Ishikawa (cell line): Measurements from ENCODE around the gene OPCML.

Experiments used
- CEBPB ChIP-seq: IDR thresholded peaks from 2 replicates; pipeline ENCODE4 v1.6.1; 2012
- CREB1 ChIP-seq: IDR thresholded peaks from 2 replicates; pipeline ENCODE4 v1.6.1; 2012; ENCODE audit warnings: low read depth
- EGR1 ChIP-seq: IDR thresholded peaks from 2 replicates; pipeline ENCODE4 v1.6.1; 2012
- EP300 ChIP-seq: IDR thresholded peaks from 2 replicates; pipeline ENCODE4 v1.6.1; 2012; ENCODE audit warnings: borderline replicate concordance
- FOXM1 ChIP-seq: IDR thresholded peaks from 2 replicates; pipeline ENCODE4 v1.6.1; 2012; ENCODE audit warnings: low read depth, borderline replicate concordance
- MAX ChIP-seq: IDR thresholded peaks from 2 replicates; pipeline ENCODE4 v1.6.1; 2012
- NFIC ChIP-seq: IDR thresholded peaks from 2 replicates; pipeline ENCODE4 v1.6.1; 2012
- RAD21 ChIP-seq: IDR thresholded peaks from 2 replicates; pipeline ENCODE4 v1.6.1; 2012; ENCODE audit warnings: low read depth
- REST ChIP-seq: IDR thresholded peaks from 2 replicates; pipeline ENCODE4 v1.6.1; 2012; ENCODE audit warnings: low read depth, mild to moderate bottlenecking
- TAF1 ChIP-seq: IDR thresholded peaks from 2 replicates; pipeline ENCODE4 v1.6.1; 2012; ENCODE audit warnings: low read depth, mild to moderate bottlenecking
- TCF12 ChIP-seq: IDR thresholded peaks from 2 replicates; pipeline ENCODE4 v1.6.1; 2012; ENCODE audit warnings: low read depth
- TEAD4 ChIP-seq: IDR thresholded peaks from 2 replicates; pipeline ENCODE4 v1.6.1; 2012
- USF1 ChIP-seq: IDR thresholded peaks from 2 replicates; pipeline ENCODE4 v1.6.1; 2012
- YY1 ChIP-seq: IDR thresholded peaks from 2 replicates; pipeline ENCODE4 v1.6.1; 2012; ENCODE audit warnings: low read depth
- ZBTB7A ChIP-seq: IDR thresholded peaks from 2 replicates; pipeline ENCODE4 v1.6.1; 2012; ENCODE audit warnings: low read depth

Gene OPCML

GRCh38 chr11:133249065-133249464 lies 283.2 kb downstream of the OPCML start:
- TF ChIP-seq ZBTB7A: no peak
- no peak for TF ChIP-seq TEAD4
- no peak for TF ChIP-seq TAF1
- no peak for TF ChIP-seq EGR1
- no peak for TF ChIP-seq MAX
- no peak for TF ChIP-seq REST
- no peak for TF ChIP-seq RAD21
- no peak for TF ChIP-seq CEBPB
- no peak for TF ChIP-seq NFIC
- no peak for TF ChIP-seq FOXM1
- no peak for TF ChIP-seq YY1
- no peak for TF ChIP-seq USF1
- no peak for TF ChIP-seq CREB1
- no peak for TF ChIP-seq EP300
- no peak for TF ChIP-seq TCF12

GRCh38 chr11:133243832-133244231 lies 288.5 kb downstream of the OPCML start:
- TF ChIP-seq USF1: no peak
- no peak for TF ChIP-seq RAD21
- no peak for TF ChIP-seq CREB1
- TF ChIP-seq CEBPB: no peak
- TF ChIP-seq TEAD4: no peak
- TF ChIP-seq REST: no peak
- no peak for TF ChIP-seq FOXM1
- no peak for TF ChIP-seq MAX
- no peak for TF ChIP-seq EGR1
- TF ChIP-seq EP300: no peak
- TF ChIP-seq NFIC: no peak
- no peak for TF ChIP-seq ZBTB7A
- no peak for TF ChIP-seq YY1
- TF ChIP-seq TAF1: no peak

- TF ChIP-seq CEBPB (no peak), FOXM1 (no peak), MAX (no peak), TAF1 (no peak), EP300 (no peak), CREB1 (no peak), TEAD4 (no peak), USF1 (no peak), REST (no peak), NFIC (no peak), TCF12 (no peak), RAD21 (no peak), EGR1 (no peak), YY1 (no peak), ZBTB7A (no peak)
Measured at GRCh38 chr11:133240908-133241655, 291.2 kb downstream of the OPCML start.
